KBM-7 (cell line): ENCODE data around the gene CLEC3B.

ENCODE experiments used
- DNase-seq: peaks from one replicate; pipeline ENCODE4 v3.0.0-alpha.2; 2015
- in situ Hi-C: fragments of 300-500 bp; cut with MboI; formaldehyde crosslinking; loops from 2 replicates; pipeline ENCODE4 v1.14.3; 2020; ENCODE audit warnings: low sequenced_read_pairs, low pct_unique_long_range_greater_than_20kb, mixed read lengths

CLEC3B gene

DNA sequence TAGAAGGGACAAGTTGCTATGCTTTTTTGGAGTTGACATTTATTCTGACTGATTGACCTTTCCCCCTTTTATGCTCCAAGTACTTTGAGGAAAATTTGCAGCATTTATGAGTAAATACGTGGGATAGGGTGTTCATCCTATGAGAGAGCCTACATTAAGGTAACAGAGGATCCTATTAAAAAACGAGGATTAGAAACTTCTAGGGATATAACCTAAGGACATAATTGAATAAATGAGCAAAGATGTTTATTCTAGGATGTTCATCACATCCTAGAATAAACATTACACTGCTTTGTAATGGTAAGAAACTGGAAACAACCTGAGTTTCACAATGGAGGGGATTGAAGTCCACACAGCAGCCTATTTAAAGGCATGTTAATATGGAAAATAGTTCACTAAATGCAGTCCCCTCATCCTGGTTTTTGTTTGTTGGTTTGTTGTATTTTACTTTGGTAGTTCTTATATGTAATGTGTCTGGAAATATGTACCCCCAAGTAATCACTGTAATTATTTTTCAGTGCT is 23.9 kb upstream of the CLEC3B start:
- in situ Hi-C loops = no loop called here
- DNase-seq = no peak

DNA sequence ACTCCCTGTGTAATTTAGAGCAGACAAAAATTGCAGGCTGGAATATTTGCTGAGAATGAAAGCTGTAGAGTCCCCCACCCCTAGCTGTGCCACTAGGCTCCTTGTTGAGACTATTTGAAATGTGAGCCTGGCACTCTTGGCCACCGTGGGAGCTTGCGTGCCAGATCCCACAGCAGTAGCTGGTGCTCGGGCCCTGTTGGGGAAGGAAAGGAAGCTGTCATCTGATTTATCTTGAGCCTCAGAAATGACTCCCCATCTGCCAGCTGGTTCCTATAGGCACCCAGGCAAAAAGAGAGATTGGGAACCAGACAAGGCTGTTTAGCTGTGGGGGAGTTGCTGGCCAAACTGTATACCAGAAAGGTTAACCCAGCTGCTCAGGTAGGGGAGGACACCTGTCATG is 23.4 kb upstream of the CLEC3B start:
- in situ Hi-C loops = no loop called here
- DNase-seq = no peak

DNA sequence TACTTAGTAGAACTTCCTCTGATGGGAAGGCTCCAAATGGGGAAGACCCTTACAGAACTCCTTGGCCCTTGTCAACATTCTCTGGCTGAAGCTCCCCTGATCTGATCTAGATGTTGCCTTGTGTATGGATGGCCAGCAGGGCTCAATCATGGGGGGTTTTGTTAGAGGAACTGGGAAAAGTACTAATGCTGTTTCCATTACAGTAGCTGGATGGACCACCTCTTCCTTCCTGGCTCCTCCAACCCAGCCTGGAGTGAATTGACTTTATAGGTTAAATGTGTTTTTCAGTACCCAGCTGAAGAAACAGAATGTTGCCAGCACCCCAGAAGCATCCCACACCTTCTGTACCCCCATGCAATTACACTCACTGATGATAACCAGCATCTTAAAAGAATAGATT is 22.7 kb upstream of the CLEC3B start:
- in situ Hi-C loops = no loop called here

GRCh38 chr3:45003859-45004258 is 22.2 kb upstream of the CLEC3B start:
- in situ Hi-C loops = no loop called here
- no peak for DNase-seq

More for the DNA sequence above, 22.7 kb upstream of the CLEC3B start:
- no peak for DNase-seq

DNA sequence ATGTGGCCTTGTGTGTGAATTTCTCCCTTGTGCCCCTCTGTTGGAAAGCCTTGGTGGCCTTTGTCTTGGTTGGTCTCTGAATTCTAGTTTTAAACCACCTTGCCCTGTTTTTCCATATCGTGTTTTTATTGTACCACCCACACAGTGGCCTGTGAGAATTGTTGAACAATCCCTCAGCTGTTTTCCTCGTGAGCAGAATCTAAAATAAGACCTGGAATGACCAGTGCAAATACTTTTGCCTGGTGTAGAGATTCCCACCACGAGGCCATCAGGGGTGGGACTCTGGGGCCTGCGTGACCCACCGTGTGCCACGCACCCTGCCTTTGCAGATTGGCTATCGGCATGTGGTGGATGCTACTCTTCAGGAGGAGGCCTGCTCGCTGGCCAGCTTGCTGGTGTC is 19.0 kb upstream of the CLEC3B start:
- DNase-seq = no peak
- in situ Hi-C loops = no loop called here

DNA sequence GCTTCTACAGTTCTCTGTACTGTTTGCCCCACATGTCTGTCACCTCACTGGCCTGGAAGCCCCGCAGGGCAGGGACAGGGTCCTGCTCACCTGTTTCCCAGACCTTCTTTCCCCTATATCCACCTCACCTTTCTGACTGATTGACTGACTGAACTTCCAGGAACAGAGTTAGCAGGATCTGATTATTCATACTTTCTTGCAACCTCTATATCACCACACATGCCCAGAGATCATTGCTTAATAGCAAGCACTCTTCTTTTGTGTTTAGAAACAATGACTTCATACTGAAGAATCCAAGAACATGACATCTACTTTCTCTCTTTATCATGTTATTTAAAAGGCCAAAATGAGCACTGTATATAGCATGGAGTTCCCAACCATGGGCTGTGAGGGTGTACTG is 18.0 kb upstream of the CLEC3B start:
- in situ Hi-C loops = no loop called here
- DNase-seq = no peak

DNA sequence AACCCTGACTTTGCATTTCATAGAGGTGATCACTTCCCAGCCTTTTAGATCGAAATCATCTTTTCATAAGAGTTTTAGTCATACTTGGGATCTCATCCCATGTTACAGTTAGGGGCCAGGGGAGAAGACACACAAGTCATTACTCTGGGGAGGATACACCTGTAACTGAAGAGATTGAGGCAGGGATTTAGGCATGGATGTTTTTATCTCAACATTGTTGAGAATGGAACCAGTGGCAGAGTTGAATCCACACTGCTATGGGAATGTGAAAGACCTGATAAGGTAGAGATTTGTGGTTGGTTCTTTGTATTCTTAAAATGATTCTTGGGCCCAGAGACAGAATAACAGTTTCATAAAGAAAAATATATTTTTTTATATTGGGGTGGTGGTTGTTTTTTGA is 16.2 kb upstream of the CLEC3B start:
- in situ Hi-C loops = no loop called here
- DNase-seq = no peak

DNA sequence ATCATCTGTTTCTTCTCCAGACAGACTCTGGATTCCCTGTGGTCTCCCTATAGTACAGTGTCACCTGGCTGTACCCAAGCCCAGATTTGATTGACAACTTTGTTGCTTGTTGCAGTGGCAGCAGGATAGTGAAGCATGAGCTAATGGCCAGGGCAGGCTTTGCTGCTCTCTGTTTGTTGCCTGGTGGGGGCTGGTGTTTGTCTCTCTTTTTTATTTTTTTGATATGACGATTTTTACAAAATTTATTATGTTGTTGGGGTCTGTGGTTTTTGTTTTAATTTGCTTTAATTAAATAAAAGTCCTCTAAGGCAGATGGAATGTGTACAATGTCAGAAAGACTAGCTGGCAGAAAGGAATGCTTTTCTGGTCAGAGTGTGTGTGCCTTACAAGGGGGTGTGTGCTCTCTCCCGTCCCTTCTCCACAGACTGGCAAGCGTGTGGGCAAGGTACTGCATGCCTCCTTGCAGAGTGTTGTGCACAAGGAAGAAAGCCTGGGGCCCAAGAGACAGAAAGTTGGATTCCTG is 15.2 kb upstream of the CLEC3B start:
- in situ Hi-C loops = no loop called here
- DNase-seq = no peak

DNA sequence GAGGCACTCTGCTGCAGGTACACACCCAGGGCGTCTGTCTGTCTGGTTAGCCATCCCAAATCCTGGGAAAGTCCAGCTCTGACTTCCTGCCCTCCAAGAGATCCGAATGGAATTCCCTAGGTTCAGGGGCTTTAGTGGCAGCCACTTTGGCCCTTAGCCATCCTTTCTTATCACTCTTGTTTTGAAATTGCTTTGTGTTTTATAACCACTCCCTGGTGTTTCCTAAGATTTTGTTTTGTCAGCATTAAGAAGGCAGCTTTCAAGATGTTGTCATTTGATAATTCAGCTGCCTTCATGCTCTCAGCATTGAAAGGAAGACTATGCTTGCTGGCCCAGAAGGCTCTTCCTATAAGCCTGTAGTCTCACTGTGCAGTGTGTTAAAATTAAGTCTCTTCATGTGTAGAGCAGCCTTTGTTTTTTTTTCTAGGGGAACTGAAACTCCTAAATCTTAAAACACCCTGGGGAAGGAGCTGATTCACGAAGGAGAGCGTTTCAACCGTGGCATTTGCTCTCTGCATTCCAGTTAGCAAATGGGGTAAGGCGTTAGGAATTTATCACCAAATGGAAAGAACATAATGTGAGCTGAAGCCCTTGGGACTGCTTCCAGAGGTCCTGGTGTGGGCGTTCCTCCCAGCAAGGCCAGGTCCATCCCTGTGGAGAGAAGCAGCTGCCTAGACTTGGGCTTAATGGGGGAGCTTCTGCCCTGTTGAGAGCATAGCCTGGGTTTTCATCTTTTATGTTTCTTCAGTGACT is 14.2 kb upstream of the CLEC3B start:
- DNase-seq = no peak
- in situ Hi-C loops = no loop called here

GRCh38 chr3:45012577-45012976 is 13.5 kb upstream of the CLEC3B start:
- in situ Hi-C loops = no loop called here
- no peak for DNase-seq

DNA sequence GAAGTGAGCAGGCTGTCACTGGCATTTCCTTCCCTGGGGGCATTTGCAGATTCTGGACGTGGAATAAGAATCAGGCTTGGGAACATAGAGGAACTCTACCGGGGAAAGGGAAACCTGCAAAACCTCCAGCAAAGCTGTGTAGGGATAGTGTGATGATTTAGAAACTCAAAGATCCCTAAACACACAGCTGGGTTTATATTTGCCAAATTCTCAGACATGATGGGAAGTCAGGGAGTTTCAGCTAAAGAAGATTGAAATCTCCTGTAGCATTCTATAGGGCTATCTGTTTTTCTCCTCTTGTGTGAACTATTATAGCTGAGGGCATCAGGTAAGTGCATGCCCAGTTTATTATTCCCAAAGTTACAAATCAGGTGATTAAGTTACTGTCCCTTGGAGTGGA is 9.2 kb upstream of the CLEC3B start:
- no peak for DNase-seq

DNA sequence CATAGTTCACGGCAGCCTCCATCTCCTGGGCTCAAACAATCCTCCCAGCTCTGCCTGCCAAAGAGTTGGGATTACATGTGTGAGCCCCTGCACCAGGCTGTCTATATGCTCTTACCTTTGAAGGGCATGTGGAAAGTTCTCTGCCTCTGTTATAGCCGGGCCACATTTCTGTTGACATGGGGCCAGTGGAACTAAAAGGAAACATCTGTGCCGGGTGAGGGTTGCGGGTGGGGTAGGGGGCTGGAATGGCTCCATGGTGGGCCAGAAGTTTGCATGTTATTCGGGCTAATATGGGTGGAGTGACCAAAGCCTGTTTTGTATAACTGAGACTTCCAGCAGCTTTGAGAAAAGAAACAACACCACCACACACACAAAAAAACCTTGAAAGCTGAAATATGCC is 8.3 kb upstream of the CLEC3B start:
- in situ Hi-C loops = no loop called here
- no peak for DNase-seq

More for the DNA sequence above, 9.2 kb upstream of the CLEC3B start:
- in situ Hi-C loops = no loop called here

DNA sequence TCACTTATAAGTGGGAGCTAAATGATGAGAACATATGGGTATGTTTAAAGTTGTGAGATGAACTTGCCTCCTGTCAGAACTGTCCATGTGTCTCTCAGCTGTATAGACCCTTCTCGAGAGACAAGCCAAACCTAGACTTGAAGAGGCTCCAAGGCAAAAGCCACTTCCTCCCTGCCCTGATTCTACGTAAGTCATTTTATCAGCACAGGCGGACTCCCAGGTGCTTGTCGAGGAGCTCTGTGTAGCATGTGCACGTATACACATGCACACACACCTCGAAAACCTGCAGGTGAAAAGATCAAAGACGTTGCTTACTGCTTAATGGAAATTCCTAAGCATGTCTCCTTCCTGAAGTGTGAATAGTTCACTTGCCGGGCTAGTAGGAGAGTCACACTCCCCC is 5.6 kb upstream of the CLEC3B start:
- in situ Hi-C loops = no loop called here
- no peak for DNase-seq

DNA sequence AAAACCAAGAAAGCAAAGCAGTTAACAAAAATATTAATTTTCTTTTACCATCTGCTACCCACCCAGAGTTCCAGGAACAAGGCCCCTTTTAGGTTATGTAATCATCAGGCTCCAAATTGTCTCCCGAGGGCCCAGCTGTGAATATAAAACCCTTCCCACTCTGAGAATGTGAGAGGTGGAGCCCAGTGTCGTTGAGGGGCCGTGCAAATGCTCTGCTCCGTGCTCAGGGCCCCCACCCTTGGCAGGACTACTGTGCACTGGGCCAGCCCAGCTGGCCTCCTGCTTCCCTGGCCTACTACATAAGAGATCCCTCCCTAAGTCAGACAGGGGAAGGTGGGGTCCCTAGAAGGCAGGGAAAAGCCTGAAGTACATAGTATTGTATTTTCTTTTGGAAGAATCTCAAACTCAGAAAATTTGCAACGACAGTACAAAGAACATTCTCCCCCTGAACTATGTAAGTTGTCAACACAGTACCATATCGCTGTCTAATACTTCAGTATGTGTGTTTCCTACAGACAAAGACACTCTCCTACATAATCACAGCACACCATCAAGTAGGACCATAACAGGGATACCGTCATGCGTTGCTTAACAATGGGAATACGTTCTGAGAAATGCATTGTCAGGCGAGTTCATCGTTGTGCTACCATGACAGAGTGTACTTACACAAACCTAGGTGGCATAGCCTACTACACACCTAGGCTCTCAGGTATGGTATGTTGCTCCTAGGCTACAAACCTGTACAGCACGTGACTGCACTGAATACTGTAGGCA is 4.4 kb upstream of the CLEC3B start:
- DNase-seq = no peak
- in situ Hi-C loops = no loop called here

GRCh38 chr3:45023675-45024074 is 2.4 kb upstream of the CLEC3B start:
- in situ Hi-C loops = no loop called here
- DNase-seq = no peak

- in situ Hi-C loops = loop anchor here (25.0 kb wide), 1 partner anchor 638 kb away; no protein-coding TSS in a partner anchor
- no peak for DNase-seq
These were observed 1.4 kb upstream of the CLEC3B start for GRCh38 chr3:45024542-45025255.

DNA sequence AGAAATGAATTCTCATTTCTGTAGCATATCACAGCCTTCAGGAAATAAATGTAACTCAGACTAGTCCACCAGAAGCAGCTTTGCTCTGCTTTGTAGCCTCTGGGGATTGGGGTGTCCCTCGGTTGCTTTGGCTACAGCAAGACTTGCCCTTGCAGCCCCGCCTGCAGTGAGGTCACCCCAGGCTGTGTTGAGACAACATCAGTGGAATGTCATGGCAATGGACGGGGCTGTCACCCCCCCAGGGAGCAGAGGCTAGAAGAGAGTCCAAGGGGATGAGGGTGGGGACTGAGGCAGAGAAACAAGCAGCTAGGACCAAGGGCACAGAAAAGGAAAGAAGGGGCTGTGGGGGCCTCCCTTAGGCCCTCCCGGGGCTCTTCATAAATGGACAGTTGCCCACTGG is 854 bp downstream of the CLEC3B start:
- no peak for DNase-seq
- in situ Hi-C loops = loop anchor here (25.0 kb wide), 1 partner anchor 635 kb away; no protein-coding TSS in a partner anchor

DNA sequence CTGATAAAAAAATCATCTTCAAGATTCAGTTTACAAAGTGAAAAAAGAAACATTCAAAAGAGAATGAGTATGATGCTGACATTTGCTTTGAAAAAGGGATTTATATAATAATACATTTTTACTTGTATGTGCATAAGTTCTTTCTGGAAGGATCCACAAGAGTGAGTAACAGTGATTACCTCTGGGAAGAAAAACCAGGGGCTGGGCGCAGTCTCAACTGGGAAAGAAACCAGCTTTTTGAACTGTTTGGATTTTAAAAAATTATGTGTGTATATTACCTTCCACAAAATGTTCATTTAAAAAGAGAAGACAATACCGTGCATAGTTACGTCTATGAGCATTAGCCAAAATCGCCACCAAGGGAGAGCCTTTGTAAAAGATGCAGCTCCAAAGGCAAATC is 1.3 kb downstream of the CLEC3B start:
- in situ Hi-C loops = loop anchor here (25.0 kb wide), 1 partner anchor 635 kb away; no protein-coding TSS in a partner anchor
- DNase-seq = no peak

GRCh38 chr3:45029216-45029615 is 3.1 kb downstream of the CLEC3B start:
- in situ Hi-C loops = loop anchor here (25.0 kb wide), 1 partner anchor 633 kb away; no protein-coding TSS in a partner anchor
- DNase-seq = no peak
